Choroid plexus epithelial cell (primary cell): Measurements from ENCODE around the gene FARP2.
"Not testable (repeated sequence)": the region's sequence is repeated elsewhere in the genome, so short reads cannot be mapped to it uniquely, and the experiment has no call there.

Source experiments
- DNase-seq: peaks from one replicate; pipeline ENCODE4 v3.0.0-alpha.2; 2010; ENCODE audit warnings: low read depth
- H3K4me3 ChIP-seq: 2 replicates; pipeline ENCODE4 v1.5.1; 2011; ENCODE audit warnings: low read depth, mild to moderate bottlenecking, control low read depth, low read length, moderate library complexity
- TF ChIP-seq, protein P1 (sequence below): conservative IDR thresholded peaks from 2 replicates; pipeline ENCODE4 v1.5.1; 2011; ENCODE audit warnings: low read depth, mild to moderate bottlenecking, control low read depth, inconsistent platforms, low read length, moderate library complexity

Gene FARP2

DNA sequence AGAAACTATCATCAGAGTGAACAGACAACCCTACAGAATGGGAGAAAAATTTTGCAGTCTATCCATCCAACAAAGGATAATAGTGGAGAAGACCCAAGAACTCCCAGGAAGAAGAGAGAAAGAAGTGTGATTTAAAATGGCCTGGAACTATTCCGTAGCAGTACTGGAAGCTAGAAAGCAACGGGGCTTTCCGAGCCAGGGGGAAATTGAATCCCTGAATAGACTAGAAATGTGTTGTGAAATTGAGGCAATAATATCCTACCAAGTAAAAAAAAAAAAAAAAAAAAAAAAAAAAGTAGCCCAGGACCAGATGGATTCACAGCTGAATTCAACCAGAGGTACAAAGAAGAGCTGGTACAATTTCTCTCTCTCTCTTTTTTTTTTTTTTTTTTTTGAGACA, 69.3 kb downstream of the FARP2 start:
- TF ChIP-seq, protein P1, sequence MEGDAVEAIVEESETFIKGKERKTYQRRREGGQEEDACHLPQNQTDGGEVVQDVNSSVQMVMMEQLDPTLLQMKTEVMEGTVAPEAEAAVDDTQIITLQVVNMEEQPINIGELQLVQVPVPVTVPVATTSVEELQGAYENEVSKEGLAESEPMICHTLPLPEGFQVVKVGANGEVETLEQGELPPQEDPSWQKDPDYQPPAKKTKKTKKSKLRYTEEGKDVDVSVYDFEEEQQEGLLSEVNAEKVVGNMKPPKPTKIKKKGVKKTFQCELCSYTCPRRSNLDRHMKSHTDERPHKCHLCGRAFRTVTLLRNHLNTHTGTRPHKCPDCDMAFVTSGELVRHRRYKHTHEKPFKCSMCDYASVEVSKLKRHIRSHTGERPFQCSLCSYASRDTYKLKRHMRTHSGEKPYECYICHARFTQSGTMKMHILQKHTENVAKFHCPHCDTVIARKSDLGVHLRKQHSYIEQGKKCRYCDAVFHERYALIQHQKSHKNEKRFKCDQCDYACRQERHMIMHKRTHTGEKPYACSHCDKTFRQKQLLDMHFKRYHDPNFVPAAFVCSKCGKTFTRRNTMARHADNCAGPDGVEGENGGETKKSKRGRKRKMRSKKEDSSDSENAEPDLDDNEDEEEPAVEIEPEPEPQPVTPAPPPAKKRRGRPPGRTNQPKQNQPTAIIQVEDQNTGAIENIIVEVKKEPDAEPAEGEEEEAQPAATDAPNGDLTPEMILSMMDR: no peak
- H3K4me3 ChIP-seq: no peak overlapping the region
- no peak for DNase-seq

DNA sequence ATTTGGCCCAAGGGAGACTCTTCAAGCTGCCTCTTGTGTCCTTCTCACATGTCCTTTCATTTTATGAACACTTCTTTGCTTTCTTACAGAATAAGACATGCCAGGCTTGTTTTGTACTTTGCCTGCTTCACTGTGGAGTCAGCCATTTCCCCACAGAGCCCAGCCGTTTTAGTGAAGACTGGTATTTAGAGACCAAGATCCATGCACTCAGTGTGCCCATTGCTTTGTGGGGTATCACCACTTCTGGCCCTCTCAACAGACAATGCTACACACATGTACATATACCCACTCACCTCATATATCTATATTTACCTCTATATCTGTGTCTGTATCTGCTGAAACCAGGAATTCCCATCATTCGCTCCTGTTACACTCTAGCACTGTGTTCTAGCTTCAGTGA, 74.1 kb downstream of the FARP2 start:
- H3K4me3 ChIP-seq: no peak overlapping the region
- TF ChIP-seq, protein P1: no peak
- DNase-seq: no peak

DNA sequence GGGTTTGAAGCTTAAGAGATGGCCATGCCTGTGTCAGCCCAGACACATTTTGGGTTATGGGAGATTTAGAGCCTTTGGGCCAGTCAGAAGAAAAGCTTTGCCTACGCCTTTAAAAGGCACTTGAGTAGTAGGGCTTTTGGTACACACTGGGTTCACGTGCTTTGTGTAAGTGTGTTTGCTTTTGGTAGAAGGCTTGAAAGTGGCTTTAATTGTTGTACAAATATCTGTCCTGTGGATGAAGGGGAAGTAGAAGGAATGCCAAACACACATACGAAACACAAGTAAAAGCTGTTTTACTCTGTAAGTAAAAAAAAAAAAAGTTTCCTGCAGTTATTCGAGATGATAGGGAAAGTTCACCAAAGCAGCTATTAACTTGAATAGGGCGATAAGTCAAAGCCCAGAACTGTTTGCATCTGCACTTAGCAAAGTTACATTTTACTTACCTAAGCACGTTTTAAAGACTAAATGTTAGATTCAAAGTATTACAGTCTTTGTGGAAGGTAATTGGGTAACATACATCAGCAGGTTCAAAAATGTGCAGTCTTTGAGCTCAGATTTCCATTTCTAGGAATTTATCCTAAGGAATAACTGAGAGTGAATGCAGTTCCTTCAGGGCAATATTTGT, 76.9 kb downstream of the FARP2 start:
- H3K4me3 ChIP-seq: no peak overlapping the region
- no peak for DNase-seq
- TF ChIP-seq, protein P1: no peak

DNA sequence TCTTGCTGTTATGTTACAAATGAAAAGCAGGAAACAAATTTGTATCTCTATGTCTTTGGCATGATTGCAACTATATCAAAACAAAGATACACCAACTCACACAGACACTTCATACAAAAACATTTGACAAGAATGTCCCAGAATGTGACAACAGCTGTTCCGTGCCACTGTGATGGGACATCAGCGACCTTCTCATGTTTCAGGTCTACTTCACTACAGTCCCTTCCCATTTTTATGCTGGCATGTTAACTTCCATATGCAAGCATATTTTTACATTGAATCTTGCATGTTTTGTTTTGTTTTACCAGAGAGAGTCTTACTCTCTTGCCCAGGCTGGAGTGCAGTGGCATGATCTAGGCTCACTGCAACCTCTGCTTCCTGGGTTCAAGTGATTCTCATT, 81.1 kb downstream of the FARP2 start:
- TF ChIP-seq, protein P1: no peak
- H3K4me3 ChIP-seq: no peak overlapping the region
- DNase-seq: no peak

DNA sequence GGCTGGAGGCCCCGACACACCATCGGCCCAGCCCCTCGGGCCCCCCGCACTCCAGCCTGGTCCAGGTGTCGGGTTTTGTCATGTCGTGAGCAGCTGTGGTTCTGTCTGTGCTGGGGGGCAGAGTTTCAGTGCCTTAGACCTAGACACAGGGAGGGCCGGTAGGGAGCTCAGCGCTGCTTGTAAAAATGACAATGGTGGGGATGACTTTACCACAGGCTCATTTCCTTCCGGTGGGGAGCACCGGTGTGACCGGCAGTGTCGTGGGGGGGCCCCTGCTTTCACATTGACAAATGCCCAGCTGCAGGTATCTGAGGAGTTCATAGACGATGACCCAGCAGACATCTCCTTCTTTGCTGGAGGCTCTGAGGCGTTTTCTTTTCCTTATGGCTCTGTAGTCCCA, 85.4 kb downstream of the FARP2 start:
- TF ChIP-seq, protein P1: no peak
- no peak for DNase-seq
- H3K4me3 ChIP-seq: no peak overlapping the region

DNA sequence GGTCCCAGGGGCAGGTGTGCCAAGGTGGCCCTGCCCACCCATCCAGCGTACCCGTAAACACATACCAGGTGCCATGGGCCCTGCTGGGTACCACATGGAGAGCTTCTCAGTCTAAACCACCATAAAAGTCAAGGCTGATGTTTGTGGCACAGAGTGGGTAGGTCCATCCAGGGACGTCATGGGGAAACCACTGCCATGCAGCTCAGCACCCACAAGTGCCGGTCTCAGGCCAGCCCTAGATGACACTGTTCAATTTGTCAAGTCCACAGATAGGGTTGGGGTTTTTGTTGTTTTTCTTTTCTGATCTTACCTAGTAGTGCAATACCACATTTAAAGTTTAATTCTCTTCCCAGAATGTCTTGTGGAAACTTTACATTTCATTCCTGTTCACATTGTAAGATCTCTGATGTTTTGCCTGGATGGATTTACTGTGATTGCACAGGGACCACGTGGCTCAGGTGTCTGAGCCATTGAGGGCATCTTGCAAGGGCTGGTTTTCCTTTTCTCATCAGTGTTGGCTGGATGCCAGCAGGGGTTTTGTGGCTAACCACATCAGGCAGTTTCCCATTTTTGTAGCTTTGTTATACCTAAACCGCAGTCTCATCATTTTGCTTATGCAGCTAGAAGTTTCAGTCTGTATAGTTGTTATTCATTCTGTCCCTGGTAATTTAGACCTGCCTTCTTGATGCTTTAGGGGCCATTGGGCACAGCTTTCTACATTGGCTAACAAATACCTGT, 87.6 kb downstream of the FARP2 start:
- TF ChIP-seq, protein P1: no peak
- DNase-seq: peak; percentile 75
- no peak overlapping the region for H3K4me3 ChIP-seq

DNA sequence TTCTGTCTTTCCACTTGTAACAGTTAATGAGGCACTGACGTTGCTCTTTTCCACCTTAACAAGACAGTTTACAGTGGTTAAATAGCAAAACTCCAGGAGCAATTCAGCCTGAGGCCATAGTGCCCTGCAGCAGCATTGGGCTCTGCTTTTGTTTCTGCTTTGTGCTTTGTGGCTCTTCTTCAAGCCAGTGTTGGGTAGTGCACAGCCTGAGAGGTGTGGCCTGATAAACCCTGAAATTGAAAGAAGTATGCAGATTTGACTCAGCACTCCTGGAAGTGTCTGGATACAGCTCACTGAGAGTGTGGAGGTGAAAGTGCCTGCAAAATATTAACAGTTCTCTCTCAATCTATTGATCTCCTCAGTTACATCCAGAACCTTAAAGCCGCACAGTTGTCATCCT, 89.3 kb downstream of the FARP2 start:
- TF ChIP-seq, protein P1: no peak
- H3K4me3 ChIP-seq: no peak overlapping the region
- DNase-seq: peak; percentile 11

DNA sequence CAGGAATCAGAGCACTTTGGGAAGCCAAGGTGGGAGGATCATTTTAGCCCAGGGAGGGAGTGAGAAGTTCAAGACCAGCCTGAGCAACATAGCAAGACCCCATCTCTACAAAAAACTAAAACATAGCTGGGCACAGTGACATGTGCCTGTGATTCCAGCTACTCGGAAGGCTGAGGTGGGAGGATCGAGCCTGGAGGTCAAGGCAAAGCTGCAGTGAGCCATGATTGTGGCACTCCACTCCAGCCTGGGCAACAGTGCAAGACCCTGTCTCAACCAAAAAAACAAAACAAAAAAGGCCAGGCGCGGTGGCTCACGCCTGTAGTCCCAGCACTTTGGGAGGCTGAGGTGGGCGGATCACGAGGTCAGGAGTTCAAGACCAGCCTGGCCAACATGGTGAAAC, 94.0 kb downstream of the FARP2 start:
- H3K4me3 ChIP-seq, DNase-seq: not testable (repeated sequence)
